Mucosa of rectum (tissue), 2 donors: ENCODE results near the gene TGM3.

Experiments
- H3K27ac ChIP-seq, 2 donors: one replicate each; pipeline ENCODE4 v1.7.0; 2013; ENCODE audit warnings: inconsistent platforms in 2 of 2, low read depth in 2 of 2, low read length in 2 of 2
- H3K27me3 ChIP-seq, 2 donors: one replicate each; pipeline ENCODE4 v1.7.0; 2013; ENCODE audit warnings: low read length in 2 of 2; ENCODE audit not compliant: control insufficient read depth in 2 of 2, insufficient read depth in 2 of 2
- H3K36me3 ChIP-seq, 2 donors: one replicate each; pipeline ENCODE4 v1.7.0; 2013; ENCODE audit warnings: low read length in 2 of 2; ENCODE audit not compliant: control insufficient read depth in 2 of 2, insufficient read depth in 2 of 2
- H3K4me1 ChIP-seq, 2 donors: one replicate each; pipeline ENCODE4 v1.7.0; 2013; ENCODE audit warnings: low read length in 2 of 2, mild to moderate bottlenecking in 1 of 2; ENCODE audit not compliant: control insufficient read depth in 2 of 2, insufficient read depth in 2 of 2
- H3K4me3 ChIP-seq, 2 donors: one replicate each; pipeline ENCODE4 v1.7.0; 2013; ENCODE audit warnings: low read length in 2 of 2
- H3K9ac ChIP-seq, 2 donors: one replicate each; pipeline ENCODE4 v1.7.0; 2013; ENCODE audit warnings: low read length in 2 of 2, low read depth in 1 of 2, mild to moderate bottlenecking in 1 of 2
- H3K9me3 ChIP-seq, 2 donors: one replicate each; pipeline ENCODE4 v1.7.0; 2013; ENCODE audit warnings: low read length in 2 of 2; ENCODE audit not compliant: control insufficient read depth in 2 of 2
- donor health status: healthy.
- donor health status: Normal muscosa, but diverticular disease.

TGM3 gene

DNA sequence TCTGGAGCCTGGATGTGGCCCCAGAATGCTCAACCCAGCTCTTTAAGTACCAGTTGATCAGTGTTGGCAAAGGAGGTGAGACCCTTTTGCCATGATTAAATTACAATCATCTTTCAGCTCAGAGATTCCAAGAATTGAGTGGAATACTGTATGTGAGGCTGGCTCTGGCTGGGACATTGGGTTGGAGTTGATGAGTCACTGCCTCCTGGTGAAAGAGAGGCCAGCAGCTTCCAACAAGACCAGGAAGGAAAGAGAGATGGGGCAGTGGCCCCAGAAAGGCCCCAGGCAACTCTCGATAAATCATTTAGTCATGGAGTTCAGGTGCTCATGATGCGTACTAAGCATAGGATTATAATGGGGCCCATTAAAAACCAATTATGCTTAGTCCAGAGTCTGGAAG lies 87.0 kb downstream of the TGM3 start:
- Histone ChIP-seq H3K27me3 (no peaks in the 10 kb centered on the region), H3K27ac (no peak overlapping the region), H3K9ac (no peak overlapping the region), H3K36me3 (no peaks in the 10 kb centered on the region), H3K4me1 (no peaks in the 10 kb centered on the region), H3K9me3 (no peaks in the 10 kb centered on the region), H3K4me3 (no peak overlapping the region)

DNA sequence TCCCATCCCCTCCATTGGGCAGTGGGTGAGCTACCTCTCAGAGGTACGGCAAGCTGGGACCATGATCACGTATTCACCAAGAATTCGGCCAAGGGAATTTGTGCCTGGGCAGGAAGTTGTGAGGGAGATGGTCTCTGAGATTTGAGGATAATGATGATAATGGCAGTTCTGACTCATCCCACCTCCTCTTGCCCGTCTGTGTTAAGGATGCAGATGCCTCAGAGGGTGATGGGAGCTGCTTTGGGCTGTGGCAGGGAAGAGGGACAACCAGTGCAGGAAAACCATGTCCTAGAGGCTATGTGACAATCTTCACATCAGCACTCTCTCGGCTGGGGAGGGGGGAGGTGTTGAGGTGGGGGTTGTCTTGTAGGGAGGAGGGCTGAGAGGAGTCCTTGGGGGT lies 89.2 kb downstream of the TGM3 start:
- Histone ChIP-seq H3K4me3 (no peak overlapping the region), H3K9me3 (peaks cover 0 to 2% of the 10 kb centered on the region in 2 donors), H3K9ac (no peak overlapping the region), H3K27ac (no peak overlapping the region), H3K4me1 (no peaks in the 10 kb centered on the region), H3K27me3 (no peaks in the 10 kb centered on the region), H3K36me3 (no peaks in the 10 kb centered on the region)

DNA sequence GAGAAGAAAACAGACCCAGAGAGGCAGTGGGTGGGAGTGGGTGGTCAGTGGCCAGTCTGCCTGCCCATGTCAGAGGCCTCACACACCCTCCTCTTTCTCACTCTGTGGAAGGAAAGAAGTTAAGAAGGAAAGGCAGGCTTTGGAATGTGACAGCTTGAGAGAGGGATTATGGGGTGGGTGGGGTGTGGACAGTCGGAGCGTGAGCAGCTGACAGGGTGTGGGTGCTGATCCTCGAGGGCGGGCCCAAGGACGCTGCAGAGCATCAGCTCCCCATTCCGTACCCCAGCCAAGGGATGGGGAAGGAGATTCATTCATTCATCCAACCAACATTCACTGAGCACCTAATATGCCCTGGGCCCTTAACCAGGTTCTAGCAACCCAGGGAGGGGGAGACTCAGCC lies 89.7 kb downstream of the TGM3 start:
- Histone ChIP-seq H3K4me3 (no peak overlapping the region), H3K27ac (no peak overlapping the region), H3K9me3 (peaks cover 0 to 2% of the 10 kb centered on the region in 2 donors), H3K36me3 (no peaks in the 10 kb centered on the region), H3K27me3 (no peaks in the 10 kb centered on the region), H3K4me1 (no peaks in the 10 kb centered on the region), H3K9ac (no peak overlapping the region)

- peaks cover 0 to 2% of the 10 kb centered on the region in 2 donors for H3K9me3 ChIP-seq
- H3K4me3 ChIP-seq = no peak overlapping the region
- no peaks in the 10 kb centered on the region for H3K36me3 ChIP-seq
- no peaks in the 10 kb centered on the region for H3K27me3 ChIP-seq
- H3K4me1 ChIP-seq = no peaks in the 10 kb centered on the region
- H3K27ac ChIP-seq = no peak overlapping the region
- H3K9ac ChIP-seq = no peak overlapping the region
Measured at GRCh38 chr20:2386516-2387179, 90.8 kb downstream of the TGM3 start.

GRCh38 chr20:2387180-2387577 lies 91.4 kb downstream of the TGM3 start:
- Histone ChIP-seq H3K27me3 (no peaks in the 10 kb centered on the region), H3K4me3 (no peak overlapping the region), H3K9ac (no peak overlapping the region), H3K36me3 (no peaks in the 10 kb centered on the region), H3K9me3 (peaks cover 0 to 2% of the 10 kb centered on the region in 2 donors), H3K27ac (no peak overlapping the region), H3K4me1 (no peaks in the 10 kb centered on the region)

- H3K36me3 ChIP-seq = no peaks in the 10 kb centered on the region
- H3K4me1 ChIP-seq = no peaks in the 10 kb centered on the region
- H3K27ac ChIP-seq = no peak overlapping the region
- H3K9me3 ChIP-seq = peaks cover 0 to 2% of the 10 kb centered on the region in 2 donors
- no peaks in the 10 kb centered on the region for H3K27me3 ChIP-seq
- no peak overlapping the region for H3K9ac ChIP-seq
- H3K4me3 ChIP-seq = no peak overlapping the region
Measured at GRCh38 chr20:2387580-2387979, 91.8 kb downstream of the TGM3 start.
